Activated CD4-positive, alpha-beta T cell treated with anti-CD3 and anti-CD28 coated beads for 36 hours (primary cell): Measurements from ENCODE around the gene MAK. TPM values are rescaled to one million over a fixed set of nuclear protein-coding genes. Genes with fewer than 3 reads are reported as not detected.
"Not testable (repeated sequence)": the region's sequence is repeated elsewhere in the genome, so short reads cannot be mapped to it uniquely, and the experiment has no call there.

Source experiments
- ATAC-seq: fragments of 200-7000 bp; cut with Tn5 transposase; one replicate; pipeline ENCODE4 v1.10.0; 2021; ENCODE audit warnings: mild to moderate bottlenecking, moderate library complexity
- CTCF ChIA-PET: fragments of 350-600 bp; sonication (Branson Sonifier 250); formaldehyde crosslinking; loops from one replicate; lab custom pipeline; 2021; ENCODE audit warnings: antibody characterized with exemption; lab: Charles Lee
- POLR2A ChIA-PET: fragments of 350-600 bp; sonication (Branson Sonifier 250); formaldehyde crosslinking; loops from one replicate; lab custom pipeline; 2021; ENCODE audit warnings: antibody characterized with exemption, inconsistent platforms; lab: Charles Lee
- DNase-seq: peaks from one replicate; pipeline ENCODE4 v3.0.0-alpha.2; 2020
- H3K27ac Mint-ChIP-seq: one replicate; pipeline ENCODE4 v1.8.0; 2021; ENCODE audit warnings: mixed read lengths
- H3K27me3 Mint-ChIP-seq: one replicate; pipeline ENCODE4 v1.8.0; 2021; ENCODE audit warnings: mixed read lengths
- H3K36me3 Mint-ChIP-seq: one replicate; pipeline ENCODE4 v1.8.0; 2021; ENCODE audit warnings: low read depth, mixed read lengths
- H3K4me1 Mint-ChIP-seq: one replicate; pipeline ENCODE4 v1.8.0; 2021; ENCODE audit warnings: mixed read lengths
- H3K4me3 Mint-ChIP-seq: one replicate; pipeline ENCODE4 v1.8.0; 2021; ENCODE audit warnings: mild to moderate bottlenecking, moderate library complexity, mixed read lengths
- H3K9me3 Mint-ChIP-seq: one replicate; pipeline ENCODE4 v1.8.0; 2021; ENCODE audit warnings: low read depth, mixed read lengths
- intact Hi-C, 2 experiments: fragments of 100-400 bp; cut with DNase I in 1 of 2; cut with micrococcal nuclease in 1 of 2; formaldehyde crosslinking; loops; one replicate each; pipeline versions ENCODE4 v1.14.2 to v1.15.1; 2022 to 2024; cut with DNase I, micrococcal nuclease
- total RNA-seq, 2 experiments: library from RNA; stranded (reverse); gene quantifications; one replicate each; pipeline ENCODE4 v1.2.3, GENCODE V29; 2021

The MAK gene
- total RNA-seq, 2 experiments from 2014 or later: 0.42 to 0.43 TPM

- Mint-ChIP-seq H3K4me1 (no peaks in the 10 kb centered on the region), H3K4me3 (no peak overlapping the region), H3K27ac (no peak overlapping the region), H3K27me3 (peaks cover 16% of the 10 kb centered on the region), H3K9me3 (no peaks in the 10 kb centered on the region), H3K36me3 (no peaks in the 10 kb centered on the region)
- DNase-seq (no peak), ATAC-seq (no peak)
- intact Hi-C loops: no loop called here
- POLR2A ChIA-PET: no interaction called here
- CTCF ChIA-PET: no interaction called here
Observed at GRCh38 chr6:10875026-10875425, 36.7 kb upstream of the MAK start.

DNA sequence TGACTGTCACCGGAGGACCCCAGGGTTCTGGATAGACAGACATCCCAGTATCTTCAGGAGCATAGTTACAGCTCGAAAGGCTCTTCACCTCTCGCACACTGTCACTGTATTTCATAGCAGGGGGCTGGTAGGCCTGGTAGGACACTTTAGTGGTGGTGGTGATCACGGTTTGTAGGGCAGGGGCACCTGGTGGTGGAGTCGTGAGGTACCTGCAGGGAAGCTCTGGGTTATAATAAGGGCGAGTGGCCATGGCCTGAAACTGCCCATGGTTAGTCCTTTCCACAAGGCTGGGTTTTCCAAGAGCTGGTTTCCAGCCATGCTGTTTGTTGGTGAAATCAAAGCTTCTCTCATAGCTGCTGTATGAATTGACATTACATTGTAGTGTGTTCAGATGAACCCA lies 35.9 kb upstream of the MAK start:
- ATAC-seq (no peak), DNase-seq (no peak)
- Mint-ChIP-seq H3K36me3 (no peaks in the 10 kb centered on the region), H3K4me1 (no peaks in the 10 kb centered on the region), H3K9me3 (no peaks in the 10 kb centered on the region), H3K4me3 (no peak overlapping the region), H3K27me3 (peaks cover 10% of the 10 kb centered on the region), H3K27ac (no peak overlapping the region)
- POLR2A ChIA-PET: no interaction called here
- CTCF ChIA-PET: no interaction called here
- intact Hi-C loops: no loop called here

DNA sequence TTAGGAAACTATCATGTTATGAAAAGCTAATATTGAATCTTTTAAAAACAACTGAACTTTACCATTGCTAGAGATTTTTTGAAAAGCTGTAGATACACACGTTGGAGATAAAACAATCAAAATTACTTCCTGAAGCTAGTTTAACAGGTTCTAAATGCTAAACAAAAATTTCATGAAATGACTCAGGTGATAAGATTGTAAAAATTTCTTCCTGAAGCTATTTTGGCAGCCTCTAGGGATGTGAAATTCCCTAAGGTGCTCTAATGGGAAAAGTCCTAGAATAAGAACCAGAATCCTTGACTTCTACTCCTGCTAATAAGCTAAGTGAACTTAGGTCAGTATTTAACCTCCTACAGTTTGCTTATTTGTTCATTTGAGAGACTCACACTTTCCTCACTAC lies 35.0 kb upstream of the MAK start:
- no peaks in the 10 kb centered on the region for H3K9me3 Mint-ChIP-seq
- no peaks in the 10 kb centered on the region for H3K4me1 Mint-ChIP-seq
- intact Hi-C loops: no loop called here
- ChIA-PET CTCF (interaction anchor here (1.2 kb wide), 1 partner anchor 13 kb away, joined by 3 read pairs; the partner anchor contains the start of gene SYCP2L), POLR2A (no interaction called here)
- H3K36me3 Mint-ChIP-seq: no peaks in the 10 kb centered on the region
- DNase-seq (no peak), ATAC-seq (no peak)
- H3K27ac Mint-ChIP-seq: no peak overlapping the region
- H3K27me3 Mint-ChIP-seq: peaks cover 9% of the 10 kb centered on the region
- no peak overlapping the region for H3K4me3 Mint-ChIP-seq

DNA sequence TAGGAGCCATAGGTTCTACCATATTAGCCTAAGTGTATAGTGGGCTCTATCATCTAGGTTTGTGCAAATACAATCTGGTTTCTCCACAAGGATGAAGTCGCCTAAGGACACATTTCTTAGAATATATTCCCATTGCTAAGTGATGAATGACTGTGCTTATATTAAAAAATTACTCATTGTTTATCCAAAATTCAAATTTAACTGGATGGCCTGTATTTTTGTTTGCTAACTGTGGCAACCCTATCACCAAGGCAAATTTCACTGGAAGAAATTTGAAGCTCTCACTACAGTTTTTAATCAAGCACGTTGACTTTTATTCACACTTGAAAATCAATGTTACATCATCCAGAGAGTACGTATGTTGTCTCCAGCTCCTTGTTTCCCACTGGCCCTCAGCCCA lies 29.6 kb upstream of the MAK start:
- peaks cover 1% of the 10 kb centered on the region for H3K27me3 Mint-ChIP-seq
- H3K36me3 Mint-ChIP-seq: no peaks in the 10 kb centered on the region
- ATAC-seq (no peak), DNase-seq (no peak)
- H3K4me3 Mint-ChIP-seq: no peak overlapping the region
- POLR2A ChIA-PET: no interaction called here
- H3K4me1 Mint-ChIP-seq: no peaks in the 10 kb centered on the region
- no peaks in the 10 kb centered on the region for H3K9me3 Mint-ChIP-seq
- CTCF ChIA-PET: interaction anchor here (1.2 kb wide), 1 partner anchor 390 kb away, joined by 4 read pairs; no protein-coding TSS in a partner anchor
- intact Hi-C loops: no loop called here
- H3K27ac Mint-ChIP-seq: no peak overlapping the region

DNA sequence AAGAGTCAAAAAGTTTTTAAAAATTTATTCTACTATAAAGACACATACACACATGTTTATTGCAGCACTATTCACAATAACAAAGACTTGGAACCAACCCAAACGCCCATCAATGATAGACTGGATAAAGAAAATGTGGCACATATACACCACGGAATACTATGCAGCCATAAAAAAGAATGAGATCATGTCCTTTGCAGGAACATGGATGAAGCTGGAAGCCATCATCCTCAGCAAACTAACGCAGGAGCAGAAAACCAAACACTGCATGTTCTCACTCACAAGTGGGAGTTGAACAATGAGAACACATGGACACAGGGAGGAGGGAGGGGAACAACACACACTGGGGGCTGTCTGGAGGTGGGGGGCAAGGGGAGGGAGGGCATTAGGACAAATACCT lies 28.4 kb upstream of the MAK start:
- intact Hi-C loops, POLR2A ChIA-PET, ATAC-seq, H3K9me3 Mint-ChIP-seq, H3K36me3 Mint-ChIP-seq, CTCF ChIA-PET, H3K27ac Mint-ChIP-seq, DNase-seq, H3K27me3 Mint-ChIP-seq, H3K4me1 Mint-ChIP-seq, H3K4me3 Mint-ChIP-seq: not testable (repeated sequence)

DNA sequence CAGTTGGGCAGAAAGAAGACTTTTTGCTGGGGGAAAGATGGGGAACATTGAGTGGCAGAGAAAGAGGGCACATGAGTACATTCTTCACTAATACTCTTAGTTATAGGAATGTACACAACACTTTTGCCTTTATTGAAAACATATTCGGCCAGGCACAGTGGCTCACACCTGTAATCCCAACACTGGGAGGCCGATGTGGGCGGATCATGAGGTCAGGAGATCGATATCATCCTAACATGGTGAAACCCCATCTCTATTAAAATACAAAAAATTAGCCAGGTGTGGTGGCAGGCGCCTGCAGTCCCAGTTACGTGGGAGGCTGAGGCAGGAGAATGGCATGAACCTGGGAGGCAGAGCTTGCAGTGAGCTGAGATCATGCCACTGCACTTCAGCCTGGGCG lies 24.7 kb upstream of the MAK start:
- ATAC-seq, H3K27me3 Mint-ChIP-seq, H3K36me3 Mint-ChIP-seq, H3K4me1 Mint-ChIP-seq, DNase-seq, H3K4me3 Mint-ChIP-seq, H3K9me3 Mint-ChIP-seq, H3K27ac Mint-ChIP-seq, POLR2A ChIA-PET, CTCF ChIA-PET, intact Hi-C loops: not testable (repeated sequence)

- Mint-ChIP-seq H3K27ac (no peak overlapping the region), H3K27me3 (no peaks in the 10 kb centered on the region), H3K9me3 (no peaks in the 10 kb centered on the region), H3K4me1 (no peaks in the 10 kb centered on the region), H3K36me3 (no peaks in the 10 kb centered on the region), H3K4me3 (no peak overlapping the region)
- ChIA-PET POLR2A (no interaction called here), CTCF (no interaction called here)
- intact Hi-C loops: no loop called here
- DNase-seq (no peak), ATAC-seq (no peak)
Observed at GRCh38 chr6:10862361-10862760, 24.0 kb upstream of the MAK start.

DNA sequence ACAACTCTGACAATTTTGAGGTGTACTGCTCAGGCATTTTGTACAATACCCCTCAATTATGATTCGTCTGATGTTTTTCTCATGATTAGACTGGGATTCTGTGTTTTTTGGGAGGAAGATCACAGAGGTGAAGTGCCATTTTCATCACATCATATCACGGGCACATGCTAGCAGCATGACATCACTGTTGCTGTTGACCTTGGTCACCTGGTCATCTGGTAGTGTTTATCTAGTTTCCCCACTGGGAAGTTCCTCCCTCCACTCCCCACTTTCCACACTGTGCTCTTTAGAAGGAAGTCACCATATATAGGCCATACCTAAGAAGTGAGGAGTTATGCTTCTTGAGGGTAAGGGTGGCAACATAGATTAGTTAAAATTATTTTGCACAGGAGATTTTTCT lies 22.7 kb upstream of the MAK start:
- DNase-seq (no peak), ATAC-seq (no peak)
- POLR2A ChIA-PET: no interaction called here
- Mint-ChIP-seq H3K4me3 (no peak overlapping the region), H3K9me3 (no peaks in the 10 kb centered on the region), H3K4me1 (no peaks in the 10 kb centered on the region), H3K27ac (no peak overlapping the region), H3K27me3 (peaks cover 2% of the 10 kb centered on the region), H3K36me3 (peaks cover 2% of the 10 kb centered on the region)
- intact Hi-C loops: no loop called here
- CTCF ChIA-PET: no interaction called here

GRCh38 chr6:10857259-10857658 lies 18.9 kb upstream of the MAK start:
- POLR2A ChIA-PET: no interaction called here
- CTCF ChIA-PET: interaction anchor here (0.6 kb wide), 1 partner anchor 389 kb away, joined by 3 read pairs; no protein-coding TSS in a partner anchor

GRCh38 chr6:10854922-10855632 lies 16.7 kb upstream of the MAK start:
- Mint-ChIP-seq H3K9me3 (peaks cover 11% of the 10 kb centered on the region), H3K4me1 (no peaks in the 10 kb centered on the region), H3K27ac (no peak overlapping the region), H3K4me3 (no peak overlapping the region), H3K27me3 (peaks cover 4% of the 10 kb centered on the region), H3K36me3 (peaks cover 8% of the 10 kb centered on the region)
- intact Hi-C loops: no loop called here
- POLR2A ChIA-PET: no interaction called here
- ATAC-seq (no peak), DNase-seq (no peak)
- CTCF ChIA-PET: interaction anchor here (0.7 kb wide), 1 partner anchor 306 kb away, joined by 3 read pairs; no protein-coding TSS in a partner anchor

More at GRCh38 chr6:10857259-10857658, 18.9 kb upstream of the MAK start:
- H3K4me3 Mint-ChIP-seq: no peak overlapping the region
- no peak for DNase-seq
- H3K36me3 Mint-ChIP-seq: peaks cover 8% of the 10 kb centered on the region
- intact Hi-C loops: no loop called here
- peaks cover 4% of the 10 kb centered on the region for H3K27me3 Mint-ChIP-seq
- no peak for ATAC-seq
- H3K9me3 Mint-ChIP-seq: peaks cover 11% of the 10 kb centered on the region
- no peaks in the 10 kb centered on the region for H3K4me1 Mint-ChIP-seq
- no peak overlapping the region for H3K27ac Mint-ChIP-seq

GRCh38 chr6:10853849-10854300 lies 15.5 kb upstream of the MAK start:
- H3K4me1 Mint-ChIP-seq, POLR2A ChIA-PET, H3K4me3 Mint-ChIP-seq, H3K27ac Mint-ChIP-seq, DNase-seq, H3K36me3 Mint-ChIP-seq, ATAC-seq, intact Hi-C loops, H3K27me3 Mint-ChIP-seq, CTCF ChIA-PET: not testable (repeated sequence)
- H3K9me3 Mint-ChIP-seq: peaks cover 11% of the 10 kb centered on the region

DNA sequence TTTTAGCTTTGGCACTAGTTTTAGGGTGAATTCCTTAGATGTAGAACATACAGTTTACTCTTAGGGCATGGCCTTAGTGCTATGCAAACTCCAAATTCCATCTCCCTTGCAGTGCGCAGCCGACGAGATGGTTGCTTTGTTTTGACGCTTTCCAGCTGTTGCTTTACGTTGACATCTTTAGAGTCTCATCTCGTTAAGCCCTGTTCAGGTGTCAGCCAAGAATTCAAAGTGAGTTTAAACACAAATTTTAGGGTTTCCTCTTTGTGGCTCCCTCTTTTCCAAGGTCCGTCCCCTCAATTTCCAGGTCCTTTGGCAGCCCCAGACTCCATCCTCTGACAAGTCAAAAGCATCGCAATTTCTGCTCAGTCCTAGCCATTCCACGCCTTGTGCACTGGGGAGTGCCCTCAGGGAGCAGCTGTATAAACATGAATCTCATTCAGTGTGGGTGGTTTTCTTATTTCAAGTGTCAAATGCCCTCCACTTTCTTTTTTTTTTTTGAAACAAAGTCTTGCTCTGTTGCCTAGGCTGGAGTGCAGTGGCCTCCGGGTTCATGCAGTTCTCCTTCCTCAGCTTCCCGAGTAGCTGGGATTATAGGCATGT lies 14.1 kb upstream of the MAK start:
- Mint-ChIP-seq H3K4me3 (no peak overlapping the region), H3K4me1 (no peaks in the 10 kb centered on the region), H3K27ac (no peak overlapping the region), H3K9me3 (peaks cover 11% of the 10 kb centered on the region), H3K27me3 (peaks cover 4% of the 10 kb centered on the region), H3K36me3 (peaks cover 8% of the 10 kb centered on the region)
- ATAC-seq (no peak), DNase-seq (no peak)
- POLR2A ChIA-PET: no interaction called here
- CTCF ChIA-PET: interaction anchor here (1.0 kb wide), 1 partner anchor 102 kb away, joined by 3 read pairs; no protein-coding TSS in a partner anchor
- intact Hi-C loops: no loop called here
